ENCODE measurements around the gene TCF7L2.

The TCF7L2 gene

DNA sequence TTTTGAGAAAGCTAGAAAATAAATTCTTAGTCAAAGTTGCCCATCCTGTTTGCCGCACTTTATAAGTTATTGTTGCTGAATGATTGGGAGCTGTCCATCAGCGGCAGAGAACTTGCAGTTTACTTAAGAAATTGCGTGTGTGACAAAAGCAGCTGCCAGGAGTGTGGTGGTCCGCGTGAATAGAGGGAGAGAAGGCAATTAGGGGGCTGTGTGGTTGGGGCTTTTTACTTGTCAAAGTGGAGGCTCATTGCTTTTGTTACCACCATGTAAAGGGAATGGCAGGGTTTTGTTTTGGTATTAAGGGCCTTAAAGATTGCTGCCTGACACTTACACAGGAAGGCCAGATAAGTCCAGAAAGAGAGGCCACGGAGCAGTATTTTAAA, 177.8 kb downstream of the TCF7L2 start:
- DNase-seq (ENCODE audit: low read depth in 1 of 2, low spot score in 1 of 2) = no peak
- no peak overlapping the region for H3K27ac ChIP-seq (replicated peaks)
- no peak overlapping the region for H3K4me3 ChIP-seq (replicated peaks; ENCODE audit: insufficient read depth, low read length)
- peaks cover 13% of the 10 kb centered on the region for H3K27me3 ChIP-seq (ENCODE audit: insufficient read depth, poor library complexity, severe bottlenecking)
- TF ChIP-seq POLR2AphosphoS5 (IDR thresholded peaks at IDR 0.05; ENCODE audit: low read depth) = no peak
- TF ChIP-seq, protein P1, sequence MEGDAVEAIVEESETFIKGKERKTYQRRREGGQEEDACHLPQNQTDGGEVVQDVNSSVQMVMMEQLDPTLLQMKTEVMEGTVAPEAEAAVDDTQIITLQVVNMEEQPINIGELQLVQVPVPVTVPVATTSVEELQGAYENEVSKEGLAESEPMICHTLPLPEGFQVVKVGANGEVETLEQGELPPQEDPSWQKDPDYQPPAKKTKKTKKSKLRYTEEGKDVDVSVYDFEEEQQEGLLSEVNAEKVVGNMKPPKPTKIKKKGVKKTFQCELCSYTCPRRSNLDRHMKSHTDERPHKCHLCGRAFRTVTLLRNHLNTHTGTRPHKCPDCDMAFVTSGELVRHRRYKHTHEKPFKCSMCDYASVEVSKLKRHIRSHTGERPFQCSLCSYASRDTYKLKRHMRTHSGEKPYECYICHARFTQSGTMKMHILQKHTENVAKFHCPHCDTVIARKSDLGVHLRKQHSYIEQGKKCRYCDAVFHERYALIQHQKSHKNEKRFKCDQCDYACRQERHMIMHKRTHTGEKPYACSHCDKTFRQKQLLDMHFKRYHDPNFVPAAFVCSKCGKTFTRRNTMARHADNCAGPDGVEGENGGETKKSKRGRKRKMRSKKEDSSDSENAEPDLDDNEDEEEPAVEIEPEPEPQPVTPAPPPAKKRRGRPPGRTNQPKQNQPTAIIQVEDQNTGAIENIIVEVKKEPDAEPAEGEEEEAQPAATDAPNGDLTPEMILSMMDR (IDR thresholded peaks at IDR 0.05; ENCODE audit: insufficient read depth, low read length) = no peak
- no peak for TF ChIP-seq GABPA (IDR thresholded peaks at IDR 0.05; ENCODE audit: low read depth)
- no peak for TF ChIP-seq SPI1 (IDR thresholded peaks at IDR 0.05; ENCODE audit: borderline replicate concordance, low read depth)
- TF ChIP-seq, protein P2, sequence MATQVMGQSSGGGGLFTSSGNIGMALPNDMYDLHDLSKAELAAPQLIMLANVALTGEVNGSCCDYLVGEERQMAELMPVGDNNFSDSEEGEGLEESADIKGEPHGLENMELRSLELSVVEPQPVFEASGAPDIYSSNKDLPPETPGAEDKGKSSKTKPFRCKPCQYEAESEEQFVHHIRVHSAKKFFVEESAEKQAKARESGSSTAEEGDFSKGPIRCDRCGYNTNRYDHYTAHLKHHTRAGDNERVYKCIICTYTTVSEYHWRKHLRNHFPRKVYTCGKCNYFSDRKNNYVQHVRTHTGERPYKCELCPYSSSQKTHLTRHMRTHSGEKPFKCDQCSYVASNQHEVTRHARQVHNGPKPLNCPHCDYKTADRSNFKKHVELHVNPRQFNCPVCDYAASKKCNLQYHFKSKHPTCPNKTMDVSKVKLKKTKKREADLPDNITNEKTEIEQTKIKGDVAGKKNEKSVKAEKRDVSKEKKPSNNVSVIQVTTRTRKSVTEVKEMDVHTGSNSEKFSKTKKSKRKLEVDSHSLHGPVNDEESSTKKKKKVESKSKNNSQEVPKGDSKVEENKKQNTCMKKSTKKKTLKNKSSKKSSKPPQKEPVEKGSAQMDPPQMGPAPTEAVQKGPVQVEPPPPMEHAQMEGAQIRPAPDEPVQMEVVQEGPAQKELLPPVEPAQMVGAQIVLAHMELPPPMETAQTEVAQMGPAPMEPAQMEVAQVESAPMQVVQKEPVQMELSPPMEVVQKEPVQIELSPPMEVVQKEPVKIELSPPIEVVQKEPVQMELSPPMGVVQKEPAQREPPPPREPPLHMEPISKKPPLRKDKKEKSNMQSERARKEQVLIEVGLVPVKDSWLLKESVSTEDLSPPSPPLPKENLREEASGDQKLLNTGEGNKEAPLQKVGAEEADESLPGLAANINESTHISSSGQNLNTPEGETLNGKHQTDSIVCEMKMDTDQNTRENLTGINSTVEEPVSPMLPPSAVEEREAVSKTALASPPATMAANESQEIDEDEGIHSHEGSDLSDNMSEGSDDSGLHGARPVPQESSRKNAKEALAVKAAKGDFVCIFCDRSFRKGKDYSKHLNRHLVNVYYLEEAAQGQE (IDR thresholded peaks at IDR 0.05; ENCODE audit: insufficient replicate concordance, low read depth) = no peak

DNA sequence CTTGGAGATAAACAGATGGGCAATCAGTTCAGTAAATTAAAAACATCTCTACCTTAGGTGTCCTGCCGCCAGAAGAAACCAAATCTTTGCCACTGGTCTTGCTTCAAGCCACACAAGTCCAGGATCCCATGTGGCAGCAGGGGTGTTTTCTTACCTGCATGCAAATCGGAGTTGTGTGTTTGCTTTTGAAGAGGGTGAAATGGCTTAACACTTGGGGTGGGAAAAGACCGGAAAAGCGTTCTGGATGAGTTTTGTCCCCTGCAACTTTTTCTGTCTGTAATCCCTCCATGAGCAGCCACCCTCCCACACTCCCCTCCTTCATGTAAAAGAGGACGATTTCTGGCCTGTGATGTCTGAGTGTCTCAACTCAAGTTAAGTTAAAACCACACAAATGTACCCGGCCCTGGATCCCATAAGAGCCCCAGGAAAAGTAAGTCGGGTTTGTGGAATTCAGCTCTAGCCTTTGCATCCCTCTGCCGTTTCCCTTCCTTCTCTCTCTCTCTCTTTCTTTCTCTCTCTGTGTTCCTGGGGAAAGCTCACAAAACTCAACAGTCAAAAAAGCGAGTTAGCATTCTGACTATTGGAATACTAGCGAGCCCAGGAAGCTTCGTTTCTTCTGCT, 178.5 kb downstream of the TCF7L2 start:
- Histone ChIP-seq H3K4me3 (replicated peaks; ENCODE audit: insufficient read depth, low read length) (no peak overlapping the region), H3K27ac (replicated peaks) (no peak overlapping the region), H3K27me3 (ENCODE audit: insufficient read depth, poor library complexity, severe bottlenecking) (peaks cover 13% of the 10 kb centered on the region)
- TF ChIP-seq POLR2AphosphoS5 (IDR thresholded peaks at IDR 0.05; ENCODE audit: low read depth) = no peak
- no peak for TF ChIP-seq SPI1 (IDR thresholded peaks at IDR 0.05; ENCODE audit: borderline replicate concordance, low read depth)
- TF ChIP-seq, protein P1 (IDR thresholded peaks at IDR 0.05; ENCODE audit: insufficient read depth, low read length) = no peak
- TF ChIP-seq GABPA (IDR thresholded peaks at IDR 0.05; ENCODE audit: low read depth) = no peak
- TF ChIP-seq, protein P2 (IDR thresholded peaks at IDR 0.05; ENCODE audit: insufficient replicate concordance, low read depth) = no peak
- DNase-seq (ENCODE audit: low read depth in 1 of 2, low spot score in 1 of 2) = no peak

DNA sequence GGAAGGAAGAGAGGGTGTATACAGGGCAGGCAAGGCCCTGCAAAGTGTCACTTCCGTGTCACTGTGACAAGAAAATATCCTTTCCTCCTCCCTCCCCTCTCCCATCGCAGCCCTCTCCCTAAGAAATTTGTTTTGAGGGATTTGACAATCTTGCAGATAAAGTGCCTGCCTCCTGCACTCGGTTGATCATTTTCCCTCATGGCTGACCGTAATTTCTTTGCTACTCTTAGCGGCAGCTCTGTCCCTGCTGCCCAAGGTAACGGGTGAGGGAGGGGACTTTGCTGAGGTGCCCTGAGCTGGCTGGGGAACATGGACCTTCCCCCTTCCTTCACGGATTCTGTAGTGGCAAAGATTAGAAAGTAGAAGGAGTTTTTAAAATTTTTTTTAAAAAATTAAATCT, 179.1 kb downstream of the TCF7L2 start:
- TF ChIP-seq, protein P1 (IDR thresholded peaks at IDR 0.05; ENCODE audit: insufficient read depth, low read length) = no peak
- TF ChIP-seq POLR2AphosphoS5 (IDR thresholded peaks at IDR 0.05; ENCODE audit: low read depth) (no peak), SPI1 (IDR thresholded peaks at IDR 0.05; ENCODE audit: borderline replicate concordance, low read depth) (no peak), GABPA (IDR thresholded peaks at IDR 0.05; ENCODE audit: low read depth) (no peak)
- TF ChIP-seq, protein P2 (IDR thresholded peaks at IDR 0.05; ENCODE audit: insufficient replicate concordance, low read depth) = no peak
- DNase-seq (ENCODE audit: low read depth in 1 of 2, low spot score in 1 of 2) = no peak
- Histone ChIP-seq H3K4me3 (replicated peaks; ENCODE audit: insufficient read depth, low read length) (no peak overlapping the region), H3K27me3 (ENCODE audit: insufficient read depth, poor library complexity, severe bottlenecking) (peaks cover 13% of the 10 kb centered on the region), H3K27ac (replicated peaks) (no peak overlapping the region)
